HG02588 (cell line): ENCODE data around the gene BMP6.
"Not testable (repeated sequence)": the region's sequence is repeated elsewhere in the genome, so short reads cannot be mapped to it uniquely, and the experiment has no call there.

Source experiments
- ATAC-seq: cut with Tn5 transposase; IDR thresholded peaks from one replicate; pipeline ENCODE4 v1.9.1; 2021; ENCODE audit warnings: mild to moderate bottlenecking, moderate library complexity; ENCODE audit not compliant: unreplicated experiment

The BMP6 gene

GRCh38 chr6:7786214-7786661 is 60.3 kb downstream of the BMP6 start:
- no peak for ATAC-seq

GRCh38 chr6:7787137-7787608 is 61.3 kb downstream of the BMP6 start:
- no peak for ATAC-seq

GRCh38 chr6:7787731-7788130 is 61.8 kb downstream of the BMP6 start:
- ATAC-seq = no peak

GRCh38 chr6:7794509-7794908 is 68.6 kb downstream of the BMP6 start:
- ATAC-seq = no peak

- ATAC-seq = no peak
Measured at GRCh38 chr6:7797386-7797785, 71.5 kb downstream of the BMP6 start.

GRCh38 chr6:7798751-7799150 is 72.9 kb downstream of the BMP6 start:
- no peak for ATAC-seq

GRCh38 chr6:7802662-7803061 is 76.8 kb downstream of the BMP6 start:
- no peak for ATAC-seq

GRCh38 chr6:7803214-7803613 is 77.3 kb downstream of the BMP6 start:
- ATAC-seq = no peak

- ATAC-seq = no peak
Measured at GRCh38 chr6:7805078-7805849, 79.4 kb downstream of the BMP6 start.

GRCh38 chr6:7805850-7806214 is 79.9 kb downstream of the BMP6 start:
- no peak for ATAC-seq

- ATAC-seq = no peak
Measured at GRCh38 chr6:7806711-7807110, 80.8 kb downstream of the BMP6 start.

GRCh38 chr6:7809346-7809745 is 83.4 kb downstream of the BMP6 start:
- no peak for ATAC-seq

- ATAC-seq = no peak
Measured at GRCh38 chr6:7811441-7811840, 85.5 kb downstream of the BMP6 start.

GRCh38 chr6:7812623-7813022 is 86.7 kb downstream of the BMP6 start:
- no peak for ATAC-seq

- no peak for ATAC-seq
Measured at GRCh38 chr6:7813193-7813592, 87.3 kb downstream of the BMP6 start.

- no peak for ATAC-seq
Measured at GRCh38 chr6:7813704-7814103, 87.8 kb downstream of the BMP6 start.

GRCh38 chr6:7815716-7816115 is 89.8 kb downstream of the BMP6 start:
- ATAC-seq = no peak

- not testable (repeated sequence) for ATAC-seq
Measured at GRCh38 chr6:7817184-7817583, 91.3 kb downstream of the BMP6 start.

GRCh38 chr6:7818257-7819214 is 92.6 kb downstream of the BMP6 start:
- ATAC-seq = no peak

GRCh38 chr6:7819431-7820015 is 93.6 kb downstream of the BMP6 start:
- ATAC-seq = no peak

- ATAC-seq = no peak
Measured at GRCh38 chr6:7820288-7820835, 94.5 kb downstream of the BMP6 start.
